ENCODE measurements around the gene SCYGR2.

SCYGR2 gene

DNA sequence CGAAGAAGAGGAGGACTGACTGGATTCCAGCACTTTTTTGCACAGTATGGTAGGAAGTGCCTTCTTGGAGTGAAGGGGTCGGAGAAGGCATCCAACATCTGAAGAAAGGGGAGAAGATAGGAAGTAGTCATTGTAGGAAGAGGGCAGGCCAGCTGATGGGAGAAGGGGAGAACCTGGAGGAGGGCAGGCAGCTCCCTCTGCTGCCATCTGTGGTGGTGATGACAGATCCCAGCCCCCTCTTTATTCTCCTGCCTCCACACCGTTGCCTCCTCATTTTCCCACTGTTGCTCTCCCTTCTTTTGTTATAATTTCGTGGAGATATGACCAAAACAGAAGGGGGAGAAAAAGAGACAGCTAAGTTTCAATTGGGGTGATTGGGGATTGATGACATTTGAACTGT, 2.9 kb upstream of the SCYGR2 start:
- no peak overlapping the region for H3K4me3 ChIP-seq (ENCODE audit: low read depth, low read length)
- TF ChIP-seq, protein P1, sequence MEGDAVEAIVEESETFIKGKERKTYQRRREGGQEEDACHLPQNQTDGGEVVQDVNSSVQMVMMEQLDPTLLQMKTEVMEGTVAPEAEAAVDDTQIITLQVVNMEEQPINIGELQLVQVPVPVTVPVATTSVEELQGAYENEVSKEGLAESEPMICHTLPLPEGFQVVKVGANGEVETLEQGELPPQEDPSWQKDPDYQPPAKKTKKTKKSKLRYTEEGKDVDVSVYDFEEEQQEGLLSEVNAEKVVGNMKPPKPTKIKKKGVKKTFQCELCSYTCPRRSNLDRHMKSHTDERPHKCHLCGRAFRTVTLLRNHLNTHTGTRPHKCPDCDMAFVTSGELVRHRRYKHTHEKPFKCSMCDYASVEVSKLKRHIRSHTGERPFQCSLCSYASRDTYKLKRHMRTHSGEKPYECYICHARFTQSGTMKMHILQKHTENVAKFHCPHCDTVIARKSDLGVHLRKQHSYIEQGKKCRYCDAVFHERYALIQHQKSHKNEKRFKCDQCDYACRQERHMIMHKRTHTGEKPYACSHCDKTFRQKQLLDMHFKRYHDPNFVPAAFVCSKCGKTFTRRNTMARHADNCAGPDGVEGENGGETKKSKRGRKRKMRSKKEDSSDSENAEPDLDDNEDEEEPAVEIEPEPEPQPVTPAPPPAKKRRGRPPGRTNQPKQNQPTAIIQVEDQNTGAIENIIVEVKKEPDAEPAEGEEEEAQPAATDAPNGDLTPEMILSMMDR (IDR thresholded peaks at IDR 0.05; ENCODE audit: borderline replicate concordance, insufficient read depth, low read depth, low read length): no peak

DNA sequence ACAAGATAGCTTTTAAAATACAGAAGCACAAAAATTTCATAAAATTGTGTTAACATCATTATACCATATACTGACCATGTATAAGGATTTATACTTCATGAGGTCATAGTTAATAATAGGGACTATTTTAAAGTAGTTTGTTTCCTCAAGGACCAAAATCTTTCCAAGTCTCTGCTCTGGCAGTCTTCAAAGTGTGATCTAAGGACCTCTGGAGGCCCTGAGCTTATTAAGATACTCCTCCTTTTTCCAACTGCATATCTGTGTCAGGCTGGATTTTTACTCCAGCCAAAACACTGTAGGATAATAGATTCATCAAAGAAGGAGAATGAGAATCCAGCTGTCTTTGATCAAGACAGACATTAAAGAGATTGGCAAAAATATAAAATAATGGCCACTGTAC, 1.7 kb upstream of the SCYGR2 start:
- no peak overlapping the region for H3K4me3 ChIP-seq (ENCODE audit: low read depth, low read length)
- TF ChIP-seq, protein P1 (IDR thresholded peaks at IDR 0.05; ENCODE audit: borderline replicate concordance, insufficient read depth, low read depth, low read length): no peak

DNA sequence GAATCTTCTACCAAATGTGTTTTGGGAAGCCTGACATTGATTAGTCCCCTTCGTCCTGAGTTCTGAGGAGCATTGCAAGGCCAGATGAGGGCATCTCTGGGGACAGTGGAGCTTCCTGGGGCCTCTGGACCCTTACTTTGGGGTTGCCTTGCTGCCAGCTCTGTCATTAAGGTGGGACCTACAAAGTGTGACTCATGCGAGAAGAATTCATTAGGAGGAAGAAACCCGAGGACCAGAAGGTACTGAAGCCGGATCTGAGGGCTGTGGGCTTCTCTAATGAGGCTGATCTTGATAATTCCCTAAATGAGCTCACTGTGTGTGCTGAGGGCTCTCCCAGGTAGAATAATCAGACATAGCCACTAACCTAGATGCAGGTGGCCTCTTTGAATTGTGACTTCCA, 695 bp upstream of the SCYGR2 start:
- H3K4me3 ChIP-seq (ENCODE audit: low read depth, low read length): no peak overlapping the region
- TF ChIP-seq, protein P1 (IDR thresholded peaks at IDR 0.05; ENCODE audit: borderline replicate concordance, insufficient read depth, low read depth, low read length): no peak

DNA sequence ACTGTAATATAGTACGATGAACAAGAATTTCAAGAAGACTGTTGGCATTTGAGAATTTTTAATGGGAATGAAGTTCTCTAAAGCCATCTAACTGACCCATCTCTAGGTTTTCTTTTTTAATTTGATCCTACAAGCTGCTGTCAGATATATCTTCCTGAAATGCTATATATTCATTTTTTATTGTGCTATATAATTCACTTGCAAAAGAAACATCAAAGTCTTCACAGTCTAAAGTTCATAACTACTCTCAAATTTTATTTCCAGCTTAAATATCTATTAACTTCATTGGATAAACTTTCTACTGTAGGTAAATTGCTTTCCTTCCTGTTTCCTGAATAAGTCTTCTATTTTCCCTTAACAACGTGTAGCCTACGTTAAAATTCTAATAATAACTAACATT, 3.7 kb downstream of the SCYGR2 start:
- H3K4me3 ChIP-seq (ENCODE audit: low read depth, low read length): no peak overlapping the region
- TF ChIP-seq, protein P1 (IDR thresholded peaks at IDR 0.05; ENCODE audit: borderline replicate concordance, insufficient read depth, low read depth, low read length): no peak

DNA sequence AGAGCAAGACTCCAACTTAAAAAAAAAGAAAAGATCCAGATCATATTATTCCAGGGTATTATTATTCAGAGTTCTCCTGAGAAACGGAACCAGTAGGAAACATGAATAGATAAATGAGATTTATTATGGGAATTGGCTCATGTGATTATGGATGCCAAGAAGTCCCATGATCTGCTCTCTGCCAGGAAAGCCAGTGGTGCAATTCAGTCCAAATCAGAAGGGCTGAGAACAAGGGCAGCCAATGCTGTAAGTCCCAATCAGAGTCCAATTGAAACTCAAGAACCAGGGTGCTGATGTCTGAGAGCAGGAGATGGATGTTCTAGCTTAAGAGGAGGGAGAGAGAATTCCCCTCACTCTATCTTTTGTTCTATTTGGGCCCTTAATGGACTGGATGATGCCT, 7.8 kb downstream of the SCYGR2 start:
- TF ChIP-seq, protein P1 (IDR thresholded peaks at IDR 0.05; ENCODE audit: borderline replicate concordance, insufficient read depth, low read depth, low read length): no peak

DNA sequence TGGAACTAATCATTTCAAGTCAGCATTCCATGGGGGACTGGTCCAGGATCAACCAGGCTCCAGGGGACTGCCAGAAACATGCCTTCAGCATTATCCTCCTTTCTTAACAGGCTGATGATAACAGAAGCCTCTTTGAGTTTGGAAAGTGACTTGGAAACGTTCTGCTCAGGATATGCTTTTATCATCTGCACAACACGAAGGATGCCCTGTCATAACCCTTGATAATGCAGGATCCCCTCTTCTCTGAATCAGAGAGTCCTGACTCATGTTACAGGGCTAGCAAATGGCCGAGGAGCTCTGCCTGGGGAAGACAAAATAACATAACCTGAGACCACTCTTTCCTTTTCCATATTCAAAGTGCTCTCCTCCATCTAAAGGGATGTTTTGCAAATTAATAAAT, 9.2 kb downstream of the SCYGR2 start:
- no peak overlapping the region for H3K4me3 ChIP-seq (ENCODE audit: low read depth, low read length)
- TF ChIP-seq, protein P1 (IDR thresholded peaks at IDR 0.05; ENCODE audit: borderline replicate concordance, insufficient read depth, low read depth, low read length): no peak

More for the DNA sequence above, 7.8 kb downstream of the SCYGR2 start:
- no peak overlapping the region for H3K4me3 ChIP-seq (ENCODE audit: low read depth, low read length)

DNA sequence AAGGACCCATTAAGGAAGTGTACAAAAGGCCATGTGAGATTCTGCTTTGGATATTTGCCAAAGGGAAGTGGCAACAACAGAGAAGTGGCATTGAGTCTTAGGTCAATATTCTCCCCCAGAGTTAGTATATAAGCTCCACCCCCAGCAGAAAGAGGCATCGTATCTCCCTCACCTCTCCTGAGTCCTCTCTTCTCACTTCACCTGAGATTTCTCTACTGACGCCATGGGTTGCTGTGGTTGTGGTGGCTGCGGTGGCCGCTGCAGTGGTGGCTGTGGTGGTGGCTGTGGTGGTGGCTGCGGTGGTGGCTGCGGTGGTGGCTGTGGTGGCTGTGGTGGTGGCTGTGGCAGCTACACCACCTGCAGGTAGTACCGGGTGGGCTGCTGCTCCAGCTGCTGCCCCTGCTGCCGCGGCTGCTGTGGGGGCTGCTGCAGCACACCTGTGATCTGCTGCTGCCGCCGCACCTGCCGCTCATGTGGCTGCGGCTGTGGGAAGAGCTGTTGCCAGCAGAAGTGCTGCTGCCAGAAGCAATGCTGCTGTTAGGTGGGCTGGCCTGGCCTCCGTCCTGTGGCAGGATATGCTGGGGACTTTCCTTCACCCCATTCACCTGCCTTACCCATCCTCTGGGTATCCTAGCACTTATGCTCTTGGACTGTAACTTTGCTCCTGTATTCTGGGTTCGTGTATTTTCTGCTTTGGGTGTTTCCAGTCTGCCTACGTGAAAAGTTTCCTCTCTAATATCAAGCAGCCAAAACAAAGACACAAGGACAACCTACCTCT, 10.1 kb downstream of the SCYGR2 start:
- H3K4me3 ChIP-seq (ENCODE audit: low read depth, low read length): no peak overlapping the region
- TF ChIP-seq, protein P1 (IDR thresholded peaks at IDR 0.05; ENCODE audit: borderline replicate concordance, insufficient read depth, low read depth, low read length): no peak
